ENCODE measurements around the gene GTF2H3.

The GTF2H3 gene

GRCh38 chr12:123621101-123621500 lies 12.5 kb upstream of the GTF2H3 start:
- peaks cover 74% of the 10 kb centered on the region for H3K36me3 ChIP-seq (ENCODE audit: insufficient read depth, low read length)
- H3K4me1 ChIP-seq (ENCODE audit: insufficient read depth, low read length, poor library complexity, severe bottlenecking) = no peaks in the 10 kb centered on the region
- H3K79me2 ChIP-seq (ENCODE audit: insufficient read depth, low read length) = no peaks in the 10 kb centered on the region
- H3K27me3 ChIP-seq (ENCODE audit: insufficient read depth, low read length, poor library complexity, severe bottlenecking) = no peaks in the 10 kb centered on the region
- H3F3A ChIP-seq (ENCODE audit: low read depth) = no peaks in the 10 kb centered on the region; the same call in 1 of the 2 replicates
- H3K4me3 ChIP-seq (ENCODE audit: low read length, poor library complexity, severe bottlenecking) = no peak overlapping the region
- H4K20me1 ChIP-seq (ENCODE audit: insufficient read depth, low read length, poor library complexity, severe bottlenecking) = no peaks in the 10 kb centered on the region
- no peak overlapping the region for H2AFZ ChIP-seq (ENCODE audit: low read length)
- H3K9ac ChIP-seq (ENCODE audit: low read depth, low read length, poor library complexity, severe bottlenecking) = no peak overlapping the region
- TF ChIP-seq EZH2phosphoT487 (IDR thresholded peaks at IDR 0.05; ENCODE audit: borderline replicate concordance) (no peak), CTCF (conservative IDR thresholded peaks at IDR 0.05; ENCODE audit: low read length) (no peak)
- no peaks in the 10 kb centered on the region for H3K9me2 ChIP-seq (replicated peaks; ENCODE audit: low read depth, low read length)
- no peaks in the 10 kb centered on the region for H3K9me3 ChIP-seq (ENCODE audit: insufficient read depth, low read depth, low read length)
- no peak overlapping the region for H3K4me2 ChIP-seq (ENCODE audit: low read depth, low read length, poor library complexity, severe bottlenecking)

- Histone ChIP-seq H3K36me3 (ENCODE audit: insufficient read depth, low read length) (peaks cover 74% of the 10 kb centered on the region), H4K20me1 (ENCODE audit: insufficient read depth, low read length, poor library complexity, severe bottlenecking) (no peaks in the 10 kb centered on the region), H3K4me3 (ENCODE audit: low read length, poor library complexity, severe bottlenecking) (no peak overlapping the region), H3K4me2 (ENCODE audit: low read depth, low read length, poor library complexity, severe bottlenecking) (no peak overlapping the region), H3K27me3 (ENCODE audit: insufficient read depth, low read length, poor library complexity, severe bottlenecking) (no peaks in the 10 kb centered on the region), H3K4me1 (ENCODE audit: insufficient read depth, low read length, poor library complexity, severe bottlenecking) (no peaks in the 10 kb centered on the region), H3K9me3 (ENCODE audit: insufficient read depth, low read depth, low read length) (no peaks in the 10 kb centered on the region), H2AFZ (ENCODE audit: low read length) (no peak overlapping the region), H3K9ac (ENCODE audit: low read depth, low read length, poor library complexity, severe bottlenecking) (no peak overlapping the region), H3F3A (ENCODE audit: low read depth) (no peaks in the 10 kb centered on the region), H3K79me2 (ENCODE audit: insufficient read depth, low read length) (no peaks in the 10 kb centered on the region), H3K9me2 (replicated peaks; ENCODE audit: low read depth, low read length) (no peaks in the 10 kb centered on the region)
- TF ChIP-seq CTCF (conservative IDR thresholded peaks at IDR 0.05; ENCODE audit: low read length) (no peak), EZH2phosphoT487 (IDR thresholded peaks at IDR 0.05; ENCODE audit: borderline replicate concordance) (no peak)
These were observed 11.8 kb upstream of the GTF2H3 start for GRCh38 chr12:123621619-123622530.

GRCh38 chr12:123634142-123634561 lies 523 bp downstream of the GTF2H3 start:
- no peak for TF ChIP-seq EZH2phosphoT487 (IDR thresholded peaks at IDR 0.05; ENCODE audit: borderline replicate concordance)
- TF ChIP-seq CTCF (conservative IDR thresholded peaks at IDR 0.05; ENCODE audit: low read length) = no peak
- Histone ChIP-seq H3K9ac (ENCODE audit: low read depth, low read length, poor library complexity, severe bottlenecking) (peak overlapping the region; percentile 89), H3K79me2 (ENCODE audit: insufficient read depth, low read length) (peaks cover 34% of the 10 kb centered on the region), H4K20me1 (ENCODE audit: insufficient read depth, low read length, poor library complexity, severe bottlenecking) (no peaks in the 10 kb centered on the region), H3K36me3 (ENCODE audit: insufficient read depth, low read length) (peaks cover 11% of the 10 kb centered on the region; the same call in 1 of the 2 replicates), H3K4me3 (ENCODE audit: low read length, poor library complexity, severe bottlenecking) (peak overlapping the region; percentile 84), H3F3A (ENCODE audit: low read depth) (no peaks in the 10 kb centered on the region), H3K27me3 (ENCODE audit: insufficient read depth, low read length, poor library complexity, severe bottlenecking) (no peaks in the 10 kb centered on the region), H3K4me2 (ENCODE audit: low read depth, low read length, poor library complexity, severe bottlenecking) (peak overlapping the region; percentile 64), H3K9me2 (replicated peaks; ENCODE audit: low read depth, low read length) (no peaks in the 10 kb centered on the region), H3K9me3 (ENCODE audit: insufficient read depth, low read depth, low read length) (no peaks in the 10 kb centered on the region), H2AFZ (ENCODE audit: low read length) (peak overlapping the region; percentile 66), H3K4me1 (ENCODE audit: insufficient read depth, low read length, poor library complexity, severe bottlenecking) (peaks cover 7% of the 10 kb centered on the region)
